Tongue (tissue), 2 donors: ENCODE measurements around the gene RIPOR3. TPM values are rescaled to one million over a fixed set of nuclear protein-coding genes. Genes with fewer than 3 reads are reported as not detected.

Experiments
- DNase-seq: peaks from one replicate; pipeline ENCODE4 v3.0.0-alpha.2; 2015
- total RNA-seq: library from RNA; depleted of rRNA; stranded (reverse); fragments of >200 nt; gene quantifications from one replicate; pipeline ENCODE4 v1.2.3, GENCODE V29; 2014

The RIPOR3 gene, protein sequence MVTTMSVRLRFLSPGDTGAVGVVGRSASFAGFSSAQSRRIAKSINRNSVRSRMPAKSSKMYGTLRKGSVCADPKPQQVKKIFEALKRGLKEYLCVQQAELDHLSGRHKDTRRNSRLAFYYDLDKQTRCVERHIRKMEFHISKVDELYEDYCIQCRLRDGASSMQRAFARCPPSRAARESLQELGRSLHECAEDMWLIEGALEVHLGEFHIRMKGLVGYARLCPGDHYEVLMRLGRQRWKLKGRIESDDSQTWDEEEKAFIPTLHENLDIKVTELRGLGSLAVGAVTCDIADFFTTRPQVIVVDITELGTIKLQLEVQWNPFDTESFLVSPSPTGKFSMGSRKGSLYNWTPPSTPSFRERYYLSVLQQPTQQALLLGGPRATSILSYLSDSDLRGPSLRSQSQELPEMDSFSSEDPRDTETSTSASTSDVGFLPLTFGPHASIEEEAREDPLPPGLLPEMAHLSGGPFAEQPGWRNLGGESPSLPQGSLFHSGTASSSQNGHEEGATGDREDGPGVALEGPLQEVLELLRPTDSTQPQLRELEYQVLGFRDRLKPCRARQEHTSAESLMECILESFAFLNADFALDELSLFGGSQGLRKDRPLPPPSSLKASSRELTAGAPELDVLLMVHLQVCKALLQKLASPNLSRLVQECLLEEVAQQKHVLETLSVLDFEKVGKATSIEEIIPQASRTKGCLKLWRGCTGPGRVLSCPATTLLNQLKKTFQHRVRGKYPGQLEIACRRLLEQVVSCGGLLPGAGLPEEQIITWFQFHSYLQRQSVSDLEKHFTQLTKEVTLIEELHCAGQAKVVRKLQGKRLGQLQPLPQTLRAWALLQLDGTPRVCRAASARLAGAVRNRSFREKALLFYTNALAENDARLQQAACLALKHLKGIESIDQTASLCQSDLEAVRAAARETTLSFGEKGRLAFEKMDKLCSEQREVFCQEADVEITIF
- total RNA-seq = 12.5 TPM

DNA sequence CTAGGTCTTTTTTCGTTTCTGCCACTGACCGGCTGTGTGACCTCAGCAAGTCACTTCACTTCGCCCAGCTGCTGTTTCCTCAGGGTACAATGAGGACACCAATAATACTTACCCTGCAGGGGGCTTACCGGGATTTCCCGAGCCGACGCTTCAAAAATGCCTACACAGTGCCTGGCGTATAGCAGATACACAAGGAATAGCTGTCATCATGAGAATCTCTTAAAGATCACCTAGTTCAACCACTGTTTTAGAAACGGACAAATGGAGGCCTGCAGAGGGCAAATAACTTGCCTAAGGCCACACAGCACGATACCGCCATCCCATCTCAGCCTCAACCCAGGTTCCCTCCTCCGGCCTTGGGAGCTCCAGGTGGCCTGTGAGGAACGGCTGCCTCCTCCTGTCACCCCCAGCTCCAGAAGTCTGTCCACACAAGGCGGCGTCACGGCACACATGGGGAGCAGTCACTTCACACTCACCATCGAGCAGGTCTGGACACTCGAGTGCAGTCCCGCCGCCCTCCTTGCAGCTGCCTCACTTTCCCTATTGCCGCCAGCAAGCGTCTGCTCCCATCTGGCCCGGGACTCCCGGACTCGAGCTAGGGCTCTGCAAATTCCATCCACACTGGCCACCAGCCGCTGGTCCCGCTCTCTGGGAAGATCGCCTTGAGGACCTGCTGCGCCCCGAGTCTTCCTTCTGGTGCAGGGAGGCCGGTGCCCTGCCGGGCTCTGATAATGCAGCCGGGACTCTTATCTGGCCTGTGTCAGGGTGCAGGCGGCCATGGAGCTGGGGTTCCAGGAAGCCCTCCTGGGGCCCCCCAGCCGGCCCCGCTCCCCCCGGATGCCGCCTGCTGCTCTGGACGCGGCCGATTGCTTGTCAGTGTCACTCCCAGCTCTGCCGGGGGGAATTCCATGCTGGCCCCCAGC lies at the start of gene RIPOR3:
Gene RIPOR3 (minus strand): TSS at position 893 of the 923 bp plus-strand sequence. CDS start 414 bp downstream, at position 479.
- peak; percentile 41 for DNase-seq

DNA sequence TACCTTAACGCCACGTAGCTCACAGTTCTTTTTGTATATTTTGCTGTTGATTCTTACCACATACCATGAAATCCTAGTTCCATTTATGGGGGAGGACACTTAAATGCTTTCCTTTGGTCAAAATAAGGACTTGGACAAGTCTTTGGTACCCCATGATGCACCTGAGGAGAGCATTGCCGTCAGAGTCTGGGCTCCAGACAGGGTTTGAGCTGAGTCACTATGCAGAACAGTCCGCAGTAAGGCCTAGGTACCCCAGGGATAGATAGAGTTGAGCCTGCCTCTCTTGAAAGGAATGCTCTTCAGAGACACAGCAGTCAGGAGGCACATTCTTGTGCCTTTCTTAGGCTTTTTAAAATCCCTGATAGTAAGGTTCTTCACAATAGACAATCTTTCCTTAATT lies 46.0 kb upstream of the RIPOR3 start:
- no peak for DNase-seq

DNA sequence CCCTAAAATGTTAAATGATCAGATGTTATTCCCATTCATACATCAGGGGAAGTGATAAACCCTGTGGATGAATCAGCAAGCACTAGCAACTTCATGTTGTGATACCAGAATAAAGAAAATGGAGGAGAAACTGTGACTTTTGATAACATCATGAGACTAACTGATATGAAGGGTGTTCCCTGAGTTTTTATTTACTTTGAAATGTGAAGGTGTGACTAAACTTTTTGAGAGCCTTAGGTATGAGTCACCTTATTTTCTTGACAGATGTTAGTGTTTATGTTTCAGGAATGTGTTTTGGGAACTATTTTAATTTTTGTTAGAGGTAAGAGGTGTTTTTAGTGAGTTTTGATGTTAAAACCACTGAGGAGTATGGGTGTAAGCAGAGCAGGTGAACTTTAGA lies 44.5 kb upstream of the RIPOR3 start:
- DNase-seq = no peak

DNA sequence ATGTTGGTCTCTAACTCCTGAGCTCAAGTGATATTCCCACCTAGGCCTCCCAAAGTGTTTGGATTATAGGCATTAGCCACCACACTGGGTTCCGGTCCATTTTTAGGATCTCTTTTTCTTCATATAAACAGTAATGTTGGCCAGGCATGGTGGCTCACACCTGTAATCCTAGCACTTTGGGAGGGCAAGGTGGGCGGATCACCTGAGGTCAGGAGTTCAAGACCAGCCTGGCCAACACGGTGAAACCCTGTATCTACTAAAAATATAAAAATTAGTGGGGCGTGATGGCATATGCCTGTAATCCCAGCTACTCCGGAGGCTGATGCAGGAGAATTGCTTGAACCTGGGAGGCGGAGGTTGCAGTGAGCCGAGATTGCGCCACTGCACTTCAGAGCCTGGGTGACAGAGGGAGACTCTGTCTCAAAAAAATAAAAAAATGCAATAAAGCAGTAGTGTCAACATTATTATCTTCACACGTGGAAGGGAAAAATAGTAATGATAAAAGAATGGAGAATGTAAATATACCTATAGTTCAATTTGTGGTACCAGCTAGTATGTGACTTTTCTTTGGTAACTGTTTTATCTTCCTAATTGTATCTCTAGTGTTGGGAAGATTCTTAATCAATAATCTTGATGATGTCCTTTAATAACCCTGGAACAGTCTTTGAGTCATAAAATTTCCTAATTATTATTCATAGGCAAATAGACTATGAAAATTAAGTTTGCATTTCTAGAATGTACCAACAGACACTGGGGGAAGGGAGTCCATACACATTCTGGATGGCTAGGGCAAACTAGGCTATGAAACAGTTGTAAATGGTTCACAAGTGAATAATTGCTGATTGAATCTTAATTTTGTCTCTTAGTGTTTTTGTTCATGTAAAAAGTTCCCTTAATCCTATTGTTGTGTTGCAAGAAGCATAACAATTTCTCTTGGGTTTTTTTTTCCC lies 43.7 kb upstream of the RIPOR3 start:
- DNase-seq = no peak

DNA sequence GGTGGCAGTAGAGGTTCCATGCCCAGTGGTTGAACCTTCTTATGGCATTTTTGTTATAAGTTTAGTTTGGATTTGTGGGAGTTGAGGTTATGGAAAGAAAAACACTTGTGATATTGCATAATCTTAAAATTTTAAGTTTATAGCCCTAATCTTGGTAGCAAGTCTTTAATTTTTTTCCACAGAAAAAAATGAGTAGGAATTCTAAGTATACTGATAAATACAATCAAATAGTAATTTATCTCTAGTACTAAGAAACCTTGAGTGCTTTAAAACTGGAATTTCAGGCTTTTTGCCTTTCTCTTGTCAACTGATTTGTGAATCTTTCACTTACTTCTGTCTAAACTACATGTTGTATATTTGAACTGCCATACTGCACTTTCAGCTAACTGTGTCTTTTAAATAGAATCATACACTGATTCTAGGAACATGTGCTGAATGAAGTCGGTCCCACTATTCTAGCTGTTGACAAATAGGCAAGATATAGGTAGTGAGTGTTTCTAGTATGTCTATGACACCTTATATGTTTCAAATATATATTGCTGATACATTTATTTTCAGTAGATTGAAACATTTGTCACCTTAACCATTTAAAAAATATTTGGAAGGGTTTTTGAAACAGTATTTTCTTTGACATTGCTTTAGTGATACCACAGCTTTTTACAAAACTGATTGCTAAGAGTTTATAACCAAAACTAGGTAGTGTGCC lies 42.5 kb upstream of the RIPOR3 start:
- DNase-seq = no peak

DNA sequence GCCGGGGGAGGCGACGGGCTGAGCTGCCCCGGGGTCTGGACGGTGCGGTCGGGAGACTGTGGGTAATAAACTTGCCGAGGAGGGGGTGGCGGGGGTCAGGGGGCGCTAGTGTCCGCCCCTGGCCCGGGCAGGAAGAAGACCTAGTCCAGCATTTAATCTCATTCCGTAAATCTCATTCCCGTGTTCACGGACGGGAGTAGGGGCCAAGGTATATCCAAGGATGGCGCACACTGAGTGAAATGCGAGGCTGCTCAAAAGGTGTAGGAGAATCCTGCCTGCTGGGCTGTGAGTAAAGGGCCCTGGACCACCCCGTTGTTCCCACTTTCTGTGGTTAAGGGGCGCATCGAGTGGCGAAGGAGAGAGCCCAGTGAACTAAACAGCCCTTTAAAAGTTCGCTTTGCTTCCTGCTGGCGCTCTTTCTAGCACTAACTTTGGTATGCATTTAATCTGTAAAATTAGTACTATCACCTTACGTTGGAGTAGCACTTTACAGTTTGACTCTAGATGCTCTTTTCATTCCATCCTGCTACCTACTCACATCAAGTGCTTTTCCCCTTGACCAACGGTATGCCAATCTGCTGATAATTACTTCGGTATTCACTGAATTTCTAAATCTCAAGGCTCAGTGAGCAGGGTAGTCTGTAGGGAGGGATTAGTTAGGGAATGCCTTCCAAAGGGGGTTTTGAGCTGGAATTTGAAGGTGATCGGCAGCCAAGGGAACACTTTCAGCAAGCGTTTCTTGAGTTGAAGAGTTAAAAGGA lies 40.8 kb upstream of the RIPOR3 start:
- DNase-seq = no peak

DNA sequence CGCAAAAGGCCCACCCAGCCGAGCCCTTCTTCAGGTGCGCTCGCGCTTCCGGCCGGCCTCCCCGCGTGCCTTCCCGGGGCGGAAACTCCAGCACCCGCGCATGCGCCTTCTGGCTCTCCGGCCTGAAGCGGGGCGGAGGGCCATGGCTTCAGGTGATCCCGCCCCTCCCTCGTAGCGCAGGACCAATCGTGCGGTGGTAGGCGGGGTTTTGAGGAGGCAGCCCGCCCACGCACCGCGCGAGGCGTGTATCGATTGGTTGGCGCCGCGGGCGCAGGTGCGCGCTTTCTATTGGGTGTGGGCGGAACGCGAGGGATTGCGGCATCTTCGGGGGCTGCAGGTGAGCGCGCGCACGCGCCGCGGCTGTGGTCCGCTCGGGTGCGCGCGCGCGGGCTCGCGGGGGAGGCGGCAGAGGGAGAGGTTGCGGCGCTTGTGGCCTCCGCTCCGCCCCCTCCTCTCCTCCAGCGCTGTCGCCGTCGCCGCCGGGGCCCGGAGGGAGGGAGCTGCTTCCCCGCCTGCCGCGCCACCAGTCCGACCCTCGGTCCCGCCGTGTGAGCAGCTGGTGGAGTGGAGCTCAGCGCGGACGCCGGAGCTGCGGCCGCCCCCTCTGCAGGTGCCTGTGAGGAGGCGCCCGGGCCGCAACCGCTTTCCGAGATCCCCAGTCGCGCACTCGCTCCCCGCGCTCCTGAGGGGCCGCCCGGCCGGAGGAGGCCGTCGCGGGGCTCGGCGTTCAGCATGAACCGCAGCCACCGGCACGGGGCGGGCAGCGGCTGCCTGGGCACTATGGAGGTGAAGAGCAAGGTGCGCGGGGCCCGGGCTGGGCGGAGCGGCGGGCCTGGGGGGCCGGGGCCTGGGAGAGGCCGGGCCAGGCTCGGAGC lies 40.0 kb upstream of the RIPOR3 start, which contains the start of gene PARD6B:
Gene PARD6B (plus strand): TSS at position 526 of the 875 bp plus-strand sequence. CDS start 207 bp downstream, at position 733.
- peak; percentile 99 for DNase-seq

DNA sequence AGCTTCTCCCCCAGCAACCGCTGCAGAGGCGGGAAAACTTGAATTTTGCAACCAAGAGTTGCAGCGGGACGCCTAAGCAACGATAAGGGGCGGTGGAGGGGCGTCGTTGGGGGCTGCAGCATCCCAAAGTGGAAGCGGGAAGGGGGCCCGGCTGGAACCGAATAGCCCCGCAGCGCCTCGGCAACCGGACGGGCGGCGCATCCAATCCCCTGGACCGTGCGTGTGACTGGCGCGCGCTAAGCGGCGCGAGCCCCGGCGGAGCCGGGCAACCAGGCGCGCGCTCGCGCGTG lies 39.4 kb upstream of the RIPOR3 start:
- DNase-seq = no peak

DNA sequence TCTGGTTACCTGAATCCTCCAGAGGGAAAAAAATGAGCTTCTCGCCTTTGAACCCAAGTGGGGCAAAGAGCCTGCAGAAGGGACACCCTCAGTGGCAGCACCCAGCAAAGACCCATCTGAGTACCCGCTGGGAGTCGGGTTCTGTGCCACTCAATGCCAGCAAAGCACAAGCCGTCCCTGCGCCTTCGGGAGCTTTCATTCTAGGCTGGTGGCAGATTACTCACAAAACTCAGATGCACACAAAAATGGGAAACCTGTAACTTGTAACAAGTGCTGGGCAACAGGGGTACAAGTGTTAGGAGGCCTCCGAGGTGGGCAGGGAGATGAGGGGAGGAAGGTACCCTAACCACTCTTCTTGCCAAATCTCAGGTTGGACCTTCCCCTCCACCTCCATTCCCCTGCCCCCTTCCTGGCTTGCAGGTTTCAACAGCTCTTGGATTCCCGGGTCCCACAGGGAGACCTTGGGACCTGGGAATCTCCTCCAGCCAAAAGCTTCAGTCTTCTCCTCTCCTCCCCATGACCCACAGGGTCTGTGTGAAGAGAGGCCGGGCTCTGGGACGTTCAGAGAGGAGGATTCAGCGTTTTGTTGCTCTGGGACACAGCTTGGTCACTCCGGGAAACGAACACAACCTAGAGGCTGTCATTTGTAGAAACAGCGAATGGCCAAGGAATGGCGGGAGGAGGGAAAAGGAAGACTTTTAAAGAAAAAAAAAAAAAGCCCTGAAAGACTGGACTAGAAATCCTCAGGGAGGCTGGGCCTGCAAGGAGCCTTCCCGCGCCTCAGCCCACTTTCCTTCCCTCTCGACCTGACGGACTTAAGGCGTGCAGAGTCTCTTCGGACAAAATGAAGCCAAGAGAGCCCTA lies 38.8 kb upstream of the RIPOR3 start:
- peak; percentile 57 for DNase-seq

DNA sequence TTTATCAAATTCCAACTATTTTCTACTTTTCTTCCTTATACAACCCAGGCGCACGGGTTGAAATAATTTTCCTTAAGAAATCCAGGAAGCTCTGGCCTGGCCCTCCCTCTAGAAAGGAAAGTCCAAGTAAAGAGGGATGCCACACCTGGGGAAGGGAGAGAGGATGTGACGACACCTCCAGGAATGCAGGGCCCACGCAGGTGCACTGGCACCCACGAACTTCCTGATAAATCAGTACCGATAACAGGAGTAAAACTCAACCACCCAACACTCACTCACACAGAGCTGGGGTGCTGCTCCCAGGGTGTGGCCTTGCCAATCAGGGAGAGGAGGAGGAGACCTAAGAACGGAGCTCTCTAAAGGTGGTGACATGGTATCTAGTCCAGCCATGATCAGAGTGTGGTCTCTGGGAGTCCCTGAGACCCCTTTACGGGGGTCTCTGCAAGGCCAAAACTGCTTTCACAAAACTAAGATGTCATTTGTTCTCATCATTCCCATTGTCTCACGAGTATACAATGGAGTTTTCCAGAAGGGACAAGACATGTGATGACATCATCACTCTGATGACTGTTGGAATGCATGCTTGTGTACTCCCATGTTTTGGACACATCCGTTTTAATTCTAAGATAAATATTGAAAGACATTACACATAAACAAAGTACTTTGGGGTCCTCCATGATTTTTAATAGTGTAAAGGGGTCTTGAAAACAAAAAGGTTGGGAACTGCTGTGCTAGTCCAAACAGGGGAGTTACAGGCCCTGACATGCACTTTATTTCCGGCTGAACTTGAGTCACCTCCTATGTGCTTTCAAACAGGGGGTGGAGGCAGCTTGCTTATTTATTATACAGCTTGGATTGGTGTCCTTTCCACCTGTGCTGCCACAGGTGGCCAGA lies 37.9 kb upstream of the RIPOR3 start:
- DNase-seq = no peak

DNA sequence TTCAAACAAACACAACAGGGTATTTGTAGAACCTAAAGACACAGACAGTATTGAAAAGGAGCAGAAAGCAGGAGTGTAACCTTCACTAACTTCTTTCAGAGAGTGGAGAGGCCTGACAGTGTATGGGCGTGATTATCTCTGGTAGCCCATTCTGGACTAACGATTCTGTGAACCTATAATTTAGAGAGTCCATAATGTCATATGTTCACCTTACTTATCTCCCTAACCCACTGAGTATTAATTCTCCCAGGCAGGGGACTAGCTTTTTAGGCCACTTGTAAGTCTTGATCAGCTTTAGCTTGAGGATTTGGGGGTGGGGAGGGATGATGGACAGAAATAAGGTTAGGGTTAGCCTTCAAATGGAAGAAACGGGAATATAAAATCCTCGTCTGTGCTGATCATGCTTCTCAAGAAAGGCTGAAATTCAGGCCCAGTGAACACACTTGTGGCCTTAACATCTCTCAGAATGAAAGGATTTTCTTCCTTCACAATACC lies 37.2 kb upstream of the RIPOR3 start:
- no peak for DNase-seq

DNA sequence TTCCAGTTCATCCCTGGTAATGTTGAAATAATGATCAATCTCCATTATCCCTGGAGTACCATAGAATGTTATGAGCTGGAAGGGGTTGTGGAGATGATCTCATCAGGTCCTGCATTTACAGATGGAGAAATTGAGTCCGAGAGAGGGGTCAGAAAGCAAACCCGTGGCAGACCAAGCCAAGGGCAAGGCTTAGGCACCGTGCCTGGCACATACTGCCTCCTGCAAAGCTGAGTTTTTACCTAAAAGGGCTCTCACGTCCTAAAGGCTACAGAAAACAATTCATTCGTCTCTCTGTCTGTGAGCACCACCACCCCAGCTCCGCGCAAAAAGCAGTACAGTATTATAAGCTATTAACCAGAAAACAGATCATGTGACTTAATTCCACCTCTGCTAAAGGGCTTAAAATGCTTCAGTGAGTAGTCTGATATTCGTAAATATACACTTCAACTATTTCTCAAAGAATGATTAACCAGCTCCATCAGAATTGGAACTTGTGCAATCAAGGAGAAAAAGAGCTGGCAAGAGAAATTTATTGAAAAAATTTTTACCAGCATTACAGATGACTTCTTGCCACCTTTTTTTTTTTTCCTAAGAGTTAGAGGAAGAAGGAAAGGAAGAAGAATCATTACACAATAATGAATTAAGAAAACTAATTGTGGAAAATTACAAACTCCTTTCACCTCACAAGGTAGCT lies 36.6 kb upstream of the RIPOR3 start:
- no peak for DNase-seq

DNA sequence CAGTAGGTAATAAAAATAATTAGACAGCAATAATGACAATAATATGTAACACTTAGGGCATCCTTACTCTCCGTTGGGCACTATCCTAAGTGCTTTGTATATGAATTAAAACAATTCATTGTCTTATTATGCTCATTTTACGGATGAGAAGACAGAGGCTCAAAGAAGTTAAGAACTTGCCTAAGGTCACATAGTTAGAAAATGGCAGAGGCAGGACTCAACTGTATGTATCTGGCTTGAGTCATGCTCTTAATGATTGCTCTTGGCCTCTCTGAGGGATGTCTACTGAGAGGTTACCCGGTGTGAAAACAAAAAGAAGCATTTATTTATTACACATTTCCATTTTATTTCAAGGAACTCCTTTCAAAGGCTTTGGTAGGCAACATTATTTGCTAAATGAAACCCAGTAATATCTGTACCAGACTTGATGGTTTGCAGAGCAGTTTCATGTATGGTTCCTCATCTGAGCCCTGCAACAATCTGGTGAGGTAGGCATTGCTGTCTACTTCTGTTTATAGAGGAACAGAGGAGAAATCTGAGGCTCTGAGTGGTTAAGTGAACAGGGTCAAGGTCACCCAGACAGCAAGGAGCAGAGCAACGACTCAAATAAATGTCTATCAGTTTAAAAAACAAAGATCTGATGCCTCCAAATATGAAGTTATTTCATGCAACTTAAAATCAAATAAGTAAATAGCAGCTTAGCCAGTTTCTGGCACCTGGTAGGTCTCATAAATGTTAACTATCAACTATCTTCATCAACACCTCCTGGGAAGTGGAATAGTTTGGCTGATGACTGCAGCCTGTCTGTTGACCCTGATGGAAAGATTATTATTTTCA lies 35.8 kb upstream of the RIPOR3 start:
- DNase-seq = no peak

DNA sequence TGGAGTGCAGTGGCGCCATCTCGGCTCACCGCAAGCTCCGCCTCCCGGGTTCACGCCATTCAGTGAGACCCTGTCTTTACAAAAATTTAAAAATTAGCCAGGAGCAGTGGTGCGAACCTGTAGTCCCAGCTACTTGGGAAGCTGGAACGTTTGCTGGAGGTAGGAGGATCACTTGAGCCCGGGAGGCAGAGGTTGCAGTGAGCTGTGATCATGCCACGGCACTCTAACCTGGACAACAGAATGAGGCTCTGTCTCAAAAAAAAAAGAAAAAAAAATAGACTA lies 34.3 kb upstream of the RIPOR3 start:
- no peak for DNase-seq
